HFF-Myc (cell line): ENCODE data around the gene NHERF2.

ENCODE experiments used
- DNase-seq: peaks from one replicate; pipeline ENCODE4 v3.0.0-alpha.2; 2011; ENCODE audit warnings: low read depth; ENCODE audit errors: extremely low read depth
- H3K4me3 ChIP-seq: replicated peaks from 2 replicates; pipeline ENCODE4 v1.5.1; 2011; ENCODE audit warnings: low read depth, mild to moderate bottlenecking, control low read depth, low read length
- CTCF ChIP-seq: IDR thresholded peaks from 2 replicates; pipeline ENCODE4 v1.5.1; 2012; ENCODE audit warnings: mild to moderate bottlenecking, low read depth, low read length, control low read depth; ENCODE audit errors: missing control alignments

The NHERF2 gene

DNA sequence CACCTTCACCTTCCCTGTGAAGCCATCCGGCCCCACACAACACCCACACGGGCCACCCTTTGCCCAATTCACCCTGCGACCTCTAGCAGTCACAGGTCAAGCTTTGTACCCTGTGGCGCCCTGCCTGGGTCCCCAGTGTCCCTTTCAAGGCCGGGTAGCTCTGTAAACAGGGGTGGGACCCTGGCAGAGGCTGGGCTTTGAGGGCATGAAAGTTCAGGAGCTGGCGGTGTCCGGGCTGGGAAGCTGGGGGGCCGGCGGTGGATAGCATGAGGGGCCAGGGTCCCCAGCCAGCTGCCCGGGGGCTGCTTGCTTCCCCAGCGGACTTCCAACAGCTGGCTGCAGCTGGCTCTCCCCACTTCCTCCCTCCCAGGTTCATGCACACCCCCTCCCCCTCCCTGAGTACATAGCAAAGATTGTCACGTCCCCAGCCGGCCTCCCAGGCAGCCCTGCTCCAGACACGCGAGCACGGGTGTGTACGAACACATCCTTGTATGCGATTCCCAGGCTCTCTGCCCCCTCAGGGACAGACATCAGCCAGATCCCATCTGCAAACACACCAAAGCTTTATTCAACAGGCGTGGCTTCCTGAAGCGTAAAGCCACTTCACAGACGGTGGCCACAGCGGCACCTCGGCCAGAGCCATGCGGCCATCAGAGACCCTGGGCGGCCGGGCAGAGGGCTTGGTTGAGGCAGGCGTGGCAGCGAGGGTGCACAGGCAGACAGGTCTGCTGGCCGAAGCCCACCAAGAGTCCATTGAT, 12.8 kb downstream of the NHERF2 start:
- no peak overlapping the region for H3K4me3 ChIP-seq
- DNase-seq: no peak
- TF ChIP-seq CTCF: no peak

- no peak overlapping the region for H3K4me3 ChIP-seq
- no peak for DNase-seq
- TF ChIP-seq CTCF: no peak
Measured at GRCh38 chr16:2040041-2040786, 13.5 kb downstream of the NHERF2 start.

- no peak overlapping the region for H3K4me3 ChIP-seq
- TF ChIP-seq CTCF: no peak
- no peak for DNase-seq
Measured at GRCh38 chr16:2040787-2041522, 14.3 kb downstream of the NHERF2 start.

DNA sequence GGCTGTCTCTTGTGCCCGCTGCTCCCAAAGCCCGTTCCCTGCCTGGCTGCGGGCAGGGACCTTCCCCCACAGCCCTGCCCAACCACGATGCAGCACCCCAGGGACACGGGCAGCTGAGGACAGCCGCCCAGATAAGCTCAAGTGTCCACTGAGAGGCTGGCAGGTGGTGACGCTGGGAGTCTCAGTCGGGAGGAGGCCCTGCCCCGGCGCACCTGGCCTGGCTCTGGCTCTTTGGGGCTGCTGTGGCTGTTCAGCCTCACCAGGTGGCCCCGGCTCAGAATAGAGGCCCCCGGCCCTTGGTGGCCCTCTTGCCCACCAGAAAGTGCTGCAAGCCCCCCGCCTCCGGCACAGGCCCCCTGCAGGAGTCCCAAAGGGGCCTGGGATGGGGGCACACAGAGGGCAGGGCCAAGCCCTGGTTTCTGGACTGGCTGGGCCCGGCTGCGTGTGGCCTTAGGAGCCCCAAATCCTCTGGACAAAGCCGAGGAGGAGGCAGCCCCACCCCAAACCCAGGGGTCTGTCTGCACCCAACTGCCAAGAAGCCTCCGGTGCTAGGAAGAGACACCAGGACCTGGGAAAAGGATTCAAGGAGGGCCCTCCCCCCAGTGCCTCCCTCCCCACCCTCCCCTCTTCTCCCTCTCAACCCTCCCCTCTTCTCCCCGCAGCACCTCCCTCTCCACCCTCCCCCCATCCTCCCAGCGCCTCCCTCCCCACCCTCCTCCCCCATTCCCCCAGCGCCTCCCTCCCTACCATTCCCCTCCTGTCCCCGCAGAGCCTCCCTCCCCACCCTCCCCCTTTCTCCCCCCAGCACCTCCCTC, 15.7 kb downstream of the NHERF2 start:
- no peak overlapping the region for H3K4me3 ChIP-seq
- no peak for DNase-seq
- no peak for TF ChIP-seq CTCF

DNA sequence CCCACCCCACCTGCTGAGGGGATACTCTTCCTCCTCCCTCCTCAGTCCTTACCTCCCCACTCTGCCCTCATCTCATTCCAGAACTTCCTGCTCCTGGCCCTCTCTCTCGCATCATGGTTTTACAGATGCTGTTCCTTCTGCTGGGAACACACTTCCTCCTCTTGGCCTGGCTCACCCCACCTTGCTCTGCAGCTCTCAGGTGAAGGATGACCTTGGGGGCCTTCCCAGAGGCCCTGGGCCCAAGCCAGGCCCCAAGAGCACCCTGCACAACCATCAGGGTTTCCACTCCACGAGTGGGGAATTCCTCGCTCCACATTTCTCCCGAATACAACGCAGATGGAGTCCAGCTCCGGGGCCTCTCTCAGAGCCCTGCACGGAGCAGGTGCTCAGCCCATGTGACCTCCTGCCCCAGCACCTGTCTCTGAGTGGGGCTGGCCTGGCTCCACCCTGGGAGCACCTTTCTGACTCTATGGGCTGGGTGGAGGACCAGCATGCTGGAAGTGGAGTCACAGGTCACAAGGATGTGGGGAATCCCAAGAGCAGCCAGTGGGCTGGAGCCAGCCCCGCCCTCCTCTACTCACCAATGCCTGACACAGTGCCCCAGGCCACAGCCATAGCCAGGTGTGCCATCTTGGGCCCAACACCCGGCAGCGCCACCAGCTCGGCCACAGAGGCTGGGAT, 16.4 kb downstream of the NHERF2 start:
- DNase-seq: no peak
- no peak for TF ChIP-seq CTCF
- no peak overlapping the region for H3K4me3 ChIP-seq
